Body of pancreas (tissue), 4 donors: ENCODE data around the gene KIDINS220. TPM values are rescaled to one million over a fixed set of nuclear protein-coding genes. Genes with fewer than 3 reads are reported as not detected.
"Not testable (repeated sequence)": the region's sequence is repeated elsewhere in the genome, so short reads cannot be mapped to it uniquely, and the experiment has no call there.

Experiments used
- ATAC-seq: fragments of 150-250 bp; one replicate; pipeline ENCODE4 v1.9.1; 2016
- DNase-seq, 4 donors: peaks; one replicate each; pipeline ENCODE4 v3.0.0-alpha.2; 2019
- H3K27ac ChIP-seq, 4 donors: fragments of 200-600 bp; sonication (generic); 1 replicate in 3 of 4; 2 replicates in 1 of 4; pipeline versions ENCODE4 v1.5.1 to v1.6.1; 2016 to 2019; ENCODE audit warnings: mild to moderate bottlenecking in 1 of 4, mixed read lengths in 1 of 4, moderate library complexity in 1 of 4
- H3K27me3 ChIP-seq, 2 donors: fragments of 200-600 bp; sonication (generic); one replicate each; pipeline ENCODE4 v1.6.0; 2016; ENCODE audit warnings: mild to moderate bottlenecking in 1 of 2
- H3K36me3 ChIP-seq, 2 donors: fragments of 200-600 bp; sonication (generic); replicated peaks in 1 of 2; 2 replicates each; pipeline ENCODE4 v1.5.1; 2016; ENCODE audit warnings: low read depth in 2 of 2; ENCODE audit not compliant: insufficient read depth in 1 of 2
- H3K4me1 ChIP-seq: fragments of 200-600 bp; sonication (generic); one replicate; pipeline ENCODE4 v1.6.0; 2016
- H3K4me3 ChIP-seq, 2 donors: fragments of 200-600 bp; sonication (generic); 1 replicate in 1 of 2; 2 replicates in 1 of 2; pipeline ENCODE4 v1.5.1; 2016 to 2019
- H3K9me3 ChIP-seq, 3 donors: fragments of 200-600 bp; sonication (generic); 1 replicate in 2 of 3; 2 replicates in 1 of 3; pipeline ENCODE4 v1.5.1; 2016
- CTCF ChIP-seq, 7 experiments: fragments of 450-650 bp in 4 of 7; fragments of 200-600 bp in 3 of 7; sonication (generic) in 3 of 7; IDR thresholded peaks; one replicate each; pipeline ENCODE4 v1.5.1; 2016 to 2019; ENCODE audit warnings: antibody characterized with exemption in 7 of 7
- POLR2A ChIP-seq, 3 donors: fragments of 450-650 bp; IDR thresholded peaks; one replicate each; pipeline ENCODE4 v1.6.1; 2016; ENCODE audit warnings: antibody characterized with exemption in 3 of 3, mild to moderate bottlenecking in 2 of 3
- WGBS, 2 donors: methylation state at CpG; one replicate each; pipeline ENCODE4 v1.1.5; 2017; 5-methylcytosine and 5-hydroxymethylcytosine counted together
- intact Hi-C: fragments of 100-400 bp; cut with DNase I; formaldehyde crosslinking; loops from one replicate; pipeline ENCODE4 v1.15.1; 2023
- total RNA-seq, 2 donors: library from RNA; depleted of rRNA; stranded (reverse); fragments of >200 nt; gene quantifications; one replicate each; pipeline ENCODE4 v1.1.0, GENCODE V29; 2016

The KIDINS220 gene
- total RNA-seq, 2 donors from 2014 or later = 43.6 to 45.2 TPM

- intact Hi-C loops = no loop called here
- H3K36me3 ChIP-seq = peaks cover 7 to 11% of the 10 kb centered on the region in 2 donors
Measured at GRCh38 chr2:8737571-8738175, 99.7 kb downstream of the KIDINS220 start.

GRCh38 chr2:8732601-8733000 lies 104.8 kb downstream of the KIDINS220 start:
- 96 to 97% methylated on average over 10 of the region's 10 CpGs for whole genome bisulfite sequencing, 2 donors
- DNase-seq = no peak
- H3K4me3 ChIP-seq = no peak overlapping the region
- intact Hi-C loops = no loop called here
- no peaks in the 10 kb centered on the region for H3K27me3 ChIP-seq
- ATAC-seq = no peak
- H3K4me1 ChIP-seq = no peaks in the 10 kb centered on the region
- no peak overlapping the region for H3K27ac ChIP-seq
- no peaks in the 10 kb centered on the region for H3K9me3 ChIP-seq
- no peak for TF ChIP-seq CTCF (IDR thresholded peaks at IDR 0.05)
- TF ChIP-seq POLR2A (IDR thresholded peaks at IDR 0.05) = no peak
- H3K36me3 ChIP-seq = peaks cover 13 to 21% of the 10 kb centered on the region in 2 donors

More at GRCh38 chr2:8737571-8738175, 99.7 kb downstream of the KIDINS220 start:
- WGBS, 2 donors = 89 to 94% methylated on average over 2 of the region's 2 CpGs
- no peak overlapping the region for H3K4me3 ChIP-seq
- TF ChIP-seq CTCF (IDR thresholded peaks at IDR 0.05) = no peak
- TF ChIP-seq POLR2A (IDR thresholded peaks at IDR 0.05) = no peak
- H3K4me1 ChIP-seq = no peaks in the 10 kb centered on the region
- no peak for ATAC-seq
- H3K9me3 ChIP-seq = no peaks in the 10 kb centered on the region
- no peaks in the 10 kb centered on the region for H3K27me3 ChIP-seq
- no peak for DNase-seq
- H3K27ac ChIP-seq = no peak overlapping the region

GRCh38 chr2:8729939-8730338 lies 107.5 kb downstream of the KIDINS220 start:
- DNase-seq (no peak), ATAC-seq (no peak)
- WGBS, 2 donors = 79 to 94% methylated on average over 9 of the region's 9 CpGs
- H3K4me3 ChIP-seq = no peak overlapping the region
- H3K27ac ChIP-seq = no peak overlapping the region
- no peaks in the 10 kb centered on the region for H3K4me1 ChIP-seq
- intact Hi-C loops = no loop called here
- TF ChIP-seq CTCF (IDR thresholded peaks at IDR 0.05) (no peak), POLR2A (IDR thresholded peaks at IDR 0.05) (no peak)
- no peaks in the 10 kb centered on the region for H3K9me3 ChIP-seq
- no peaks in the 10 kb centered on the region for H3K27me3 ChIP-seq
- peaks cover 13 to 21% of the 10 kb centered on the region in 2 donors for H3K36me3 ChIP-seq

GRCh38 chr2:8729101-8729500 lies 108.3 kb downstream of the KIDINS220 start:
- H3K27me3 ChIP-seq, H3K9me3 ChIP-seq, intact Hi-C loops, DNase-seq, ATAC-seq, H3K4me1 ChIP-seq, H3K27ac ChIP-seq, H3K4me3 ChIP-seq: not testable (repeated sequence)
- H3K36me3 ChIP-seq = peaks cover 13 to 21% of the 10 kb centered on the region in 2 donors
- 69 to 82% methylated on average over 5 of the region's 5 CpGs for WGBS, 2 donors

GRCh38 chr2:8728305-8729015 lies 109.0 kb downstream of the KIDINS220 start:
- Histone ChIP-seq H3K9me3 (no peaks in the 10 kb centered on the region), H3K27me3 (no peaks in the 10 kb centered on the region), H3K36me3 (peaks cover 13 to 18% of the 10 kb centered on the region in 2 donors), H3K4me3 (no peak overlapping the region), H3K27ac (no peak overlapping the region), H3K4me1 (no peaks in the 10 kb centered on the region)
- intact Hi-C loops = no loop called here
- WGBS, 2 donors = 92 to 93% methylated on average over 7 of the region's 7 CpGs
- TF ChIP-seq POLR2A (IDR thresholded peaks at IDR 0.05) = no peak
- no peak for ATAC-seq
- no peak for DNase-seq
